Thoracic aorta (tissue), 2 donors: ENCODE results near the gene NEK7. TPM values are rescaled to one million over a fixed set of nuclear protein-coding genes. Genes with fewer than 3 reads are reported as not detected.

Experiments used
- ATAC-seq: fragments of 150-250 bp; one replicate; pipeline ENCODE4 v1.8.0; 2017; ENCODE audit warnings: low read depth; ENCODE audit not compliant: insufficient number of reproducible peaks, low FRiP score
- DNase-seq: peaks from one replicate; pipeline ENCODE4 v3.0.0-alpha.2; 2020; ENCODE audit warnings: low spot score
- H3K27ac ChIP-seq, 2 donors: fragments of 200-600 bp; sonication (generic); 1 replicate in 1 of 2; 2 replicates in 1 of 2; pipeline ENCODE4 v1.5.1; 2016; ENCODE audit warnings: mild to moderate bottlenecking in 2 of 2, moderate library complexity in 2 of 2
- H3K27me3 ChIP-seq: fragments of 200-600 bp; sonication (generic); replicated peaks from 2 replicates; pipeline ENCODE4 v1.6.0; 2016; ENCODE audit warnings: mild to moderate bottlenecking; ENCODE audit not compliant: insufficient read depth
- H3K36me3 ChIP-seq: fragments of 200-600 bp; sonication (generic); one replicate; pipeline ENCODE4 v1.5.1; 2016
- H3K4me1 ChIP-seq, 2 donors: fragments of 200-600 bp; sonication (generic); 1 replicate in 1 of 2; 2 replicates in 1 of 2; pipeline versions ENCODE4 v1.5.1 to v1.6.0; 2016; ENCODE audit warnings: low read depth in 2 of 2, mild to moderate bottlenecking in 1 of 2; ENCODE audit not compliant: control insufficient read depth in 1 of 2
- H3K4me3 ChIP-seq: fragments of 200-600 bp; sonication (generic); 2 replicates; pipeline ENCODE4 v1.5.1; 2016; ENCODE audit warnings: mild to moderate bottlenecking
- H3K9me3 ChIP-seq: fragments of 200-600 bp; sonication (generic); 2 replicates; pipeline ENCODE4 v1.5.1; 2016
- CTCF ChIP-seq: fragments of 200-600 bp; sonication (generic); IDR thresholded peaks from one replicate; pipeline ENCODE4 v1.5.1; 2019; ENCODE audit warnings: antibody characterized with exemption
- total RNA-seq, 2 donors: library from RNA; depleted of rRNA; stranded (reverse); fragments of >200 nt; gene quantifications; one replicate each; pipeline versions ENCODE4 v1.1.0 to v1.2.3, GENCODE V29; 2016

Gene NEK7
- total RNA-seq, 2 donors from 2014 or later, result 118 to 155 TPM

GRCh38 chr1:198276241-198276640 is 119.4 kb downstream of the NEK7 start:
- H3K4me3 ChIP-seq, result no peak overlapping the region
- H3K27ac ChIP-seq, result no peak overlapping the region
- no peaks in the 10 kb centered on the region for H3K27me3 ChIP-seq
- no peak for TF ChIP-seq CTCF
- ATAC-seq (no peak), DNase-seq (no peak)
- peaks cover 16 to 18% of the 10 kb centered on the region in 2 donors for H3K4me1 ChIP-seq
- no peaks in the 10 kb centered on the region for H3K9me3 ChIP-seq
- no peaks in the 10 kb centered on the region for H3K36me3 ChIP-seq

DNA sequence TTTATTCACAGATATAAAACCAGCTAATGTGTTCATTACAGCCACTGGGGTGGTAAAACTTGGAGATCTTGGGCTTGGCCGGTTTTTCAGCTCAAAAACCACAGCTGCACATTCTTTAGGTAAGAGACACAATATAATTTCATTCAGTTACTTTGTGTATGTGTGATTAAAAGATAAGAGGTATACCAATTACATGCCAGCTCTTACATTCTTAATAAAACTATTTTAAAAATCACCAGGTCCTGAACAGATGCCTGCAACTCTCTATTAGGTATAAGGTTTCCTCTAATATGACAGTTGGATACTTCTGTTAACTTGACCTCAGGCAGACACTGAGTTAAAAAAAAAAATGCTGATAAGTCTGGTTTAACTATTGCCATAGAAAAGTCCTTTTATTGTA is 122.1 kb downstream of the NEK7 start:
- ATAC-seq (no peak), DNase-seq (no peak)
- Histone ChIP-seq H3K4me1 (peaks cover 4 to 8% of the 10 kb centered on the region in 2 donors), H3K4me3 (no peak overlapping the region), H3K36me3 (no peaks in the 10 kb centered on the region), H3K27ac (no peak overlapping the region), H3K9me3 (no peaks in the 10 kb centered on the region), H3K27me3 (no peaks in the 10 kb centered on the region)
- TF ChIP-seq CTCF, result no peak

GRCh38 chr1:198280080-198280479 is 123.3 kb downstream of the NEK7 start:
- no peaks in the 10 kb centered on the region for H3K36me3 ChIP-seq
- no peak overlapping the region for H3K27ac ChIP-seq
- DNase-seq (no peak), ATAC-seq (no peak)
- no peaks in the 10 kb centered on the region for H3K27me3 ChIP-seq
- TF ChIP-seq CTCF, result no peak
- no peaks in the 10 kb centered on the region for H3K9me3 ChIP-seq
- H3K4me1 ChIP-seq, result peaks cover 0 to 4% of the 10 kb centered on the region in 2 donors
- no peak overlapping the region for H3K4me3 ChIP-seq

DNA sequence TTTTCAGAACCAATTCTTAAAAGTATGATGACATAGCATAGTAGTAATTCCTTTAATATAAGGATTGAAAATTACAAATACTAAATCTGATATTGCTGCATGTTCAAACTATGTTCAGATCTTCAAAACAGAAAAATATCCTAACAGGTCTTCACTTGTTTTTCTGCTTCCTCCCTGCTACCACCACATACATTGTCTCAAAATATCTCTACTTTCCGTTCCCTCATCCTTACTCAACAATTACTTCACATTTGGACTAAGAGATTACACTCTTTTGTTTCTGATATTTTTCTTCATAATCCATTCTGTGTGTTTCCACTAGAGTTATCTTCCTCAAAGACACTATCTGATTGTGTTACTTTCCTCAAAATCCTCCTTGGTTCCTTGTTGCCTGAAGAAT is 125.1 kb downstream of the NEK7 start:
- H3K27me3 ChIP-seq, result no peaks in the 10 kb centered on the region
- H3K27ac ChIP-seq, result no peak overlapping the region
- H3K36me3 ChIP-seq, result no peaks in the 10 kb centered on the region
- H3K9me3 ChIP-seq, result no peaks in the 10 kb centered on the region
- TF ChIP-seq CTCF, result no peak
- peaks cover 0 to 4% of the 10 kb centered on the region in 2 donors for H3K4me1 ChIP-seq
- no peak for ATAC-seq
- no peak for DNase-seq
- H3K4me3 ChIP-seq, result no peak overlapping the region

DNA sequence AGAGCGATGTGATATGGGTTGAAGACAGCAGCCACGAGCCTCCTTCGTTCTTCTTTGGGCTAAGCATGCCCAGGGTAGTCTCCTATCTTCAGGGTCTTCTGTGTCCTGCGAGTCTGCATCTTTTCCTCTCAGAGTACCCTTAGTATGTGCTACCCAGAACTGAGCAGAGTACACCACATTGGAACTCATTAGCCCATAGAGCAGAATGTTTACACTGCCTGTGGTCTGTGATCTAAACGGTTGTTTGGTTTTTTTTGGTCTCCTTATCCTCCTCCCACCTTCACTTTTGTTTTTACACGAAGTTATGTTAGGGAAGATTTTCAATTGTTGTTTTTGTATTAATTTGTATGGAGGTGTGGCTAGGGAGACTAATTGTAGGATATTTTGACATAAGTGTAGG is 126.4 kb downstream of the NEK7 start:
- Histone ChIP-seq H3K4me3 (no peak overlapping the region), H3K36me3 (no peaks in the 10 kb centered on the region), H3K9me3 (no peaks in the 10 kb centered on the region), H3K27ac (no peak overlapping the region), H3K27me3 (no peaks in the 10 kb centered on the region), H3K4me1 (peaks cover 4% of the 10 kb centered on the region in 2 donors)
- DNase-seq, result no peak
- TF ChIP-seq CTCF, result no peak
- no peak for ATAC-seq
